ENCODE results near the gene NYNRIN.
"Not testable (repeated sequence)": the region's sequence is repeated elsewhere in the genome, so short reads cannot be mapped to it uniquely, and the experiment has no call there.

The NYNRIN gene

GRCh38 chr14:24378981-24379906 lies 19.6 kb upstream of the NYNRIN start:
- H3K27ac ChIP-seq (ENCODE audit: low read depth, low read length), result no peak overlapping the region
- H3K4me1 ChIP-seq (ENCODE audit: control insufficient read depth in 5 of 5, insufficient read depth in 5 of 5, low read length in 5 of 5), result no peaks in the 10 kb centered on the region
- peaks cover 0 to 6% (median 0%) of the 10 kb centered on the region in 5 donors for H3K27me3 ChIP-seq (ENCODE audit: control insufficient read depth in 5 of 5, insufficient read depth in 4 of 5, low read length in 5 of 5)
- no peak overlapping the region for H3K9ac ChIP-seq (ENCODE audit: low read length in 5 of 5)
- H3K36me3 ChIP-seq (ENCODE audit: control insufficient read depth in 5 of 5, insufficient read depth in 5 of 5, low read length in 5 of 5), result peaks cover 0 to 9% (median 6%) of the 10 kb centered on the region in 5 donors
- no peak overlapping the region for H3K4me3 ChIP-seq (ENCODE audit: low read depth in 1 of 5, low read length in 5 of 5)
- no peaks in the 10 kb centered on the region for H3K9me3 ChIP-seq (ENCODE audit: control insufficient read depth in 5 of 5, low read length in 5 of 5)

DNA sequence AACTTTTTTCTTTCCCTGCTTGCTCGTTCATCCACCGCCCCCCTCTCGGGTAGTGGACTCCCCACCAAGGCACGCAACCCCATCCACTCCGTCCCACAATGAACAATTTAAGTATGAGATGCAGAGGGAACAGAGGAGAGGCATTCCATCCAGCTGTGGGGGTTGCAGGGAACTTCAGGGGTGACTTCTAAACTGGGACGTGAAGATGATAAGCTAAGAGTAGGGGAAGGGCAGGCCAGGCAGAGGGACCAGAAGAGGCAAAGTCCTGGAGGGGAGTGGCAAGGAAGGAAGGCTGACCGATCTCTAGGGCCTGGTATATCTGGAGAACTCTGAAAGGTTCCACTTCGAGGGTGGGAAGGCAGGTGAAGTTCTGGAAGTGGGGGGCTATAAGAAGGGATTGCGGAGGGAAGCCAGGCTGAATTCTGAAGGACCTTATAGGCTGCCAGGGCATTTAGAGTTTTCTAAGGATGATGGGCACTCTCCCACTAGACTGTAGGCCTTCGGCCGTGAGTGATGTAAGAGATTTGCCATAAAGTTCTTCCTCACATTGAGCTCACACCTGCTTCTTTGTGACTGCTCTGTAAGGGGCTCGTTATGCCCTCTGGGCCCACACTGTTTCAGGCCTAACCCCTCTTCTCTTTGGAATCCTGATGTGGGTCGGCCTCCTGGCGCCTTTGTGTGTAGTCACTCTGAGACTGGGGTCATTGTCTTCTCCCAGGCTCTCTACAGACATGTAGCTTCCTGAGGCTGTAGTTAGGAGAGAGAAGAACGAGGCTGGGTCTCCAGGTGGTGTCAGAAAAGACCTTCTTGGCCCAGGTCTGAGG lies 18.7 kb upstream of the NYNRIN start:
- Histone ChIP-seq H3K9me3 (ENCODE audit: control insufficient read depth in 5 of 5, low read length in 5 of 5) (no peaks in the 10 kb centered on the region), H3K9ac (ENCODE audit: low read length in 5 of 5) (no peak overlapping the region), H3K4me3 (ENCODE audit: low read depth in 1 of 5, low read length in 5 of 5) (no peak overlapping the region), H3K27ac (ENCODE audit: low read depth, low read length) (no peak overlapping the region), H3K27me3 (ENCODE audit: control insufficient read depth in 5 of 5, insufficient read depth in 4 of 5, low read length in 5 of 5) (peaks cover 0 to 6% (median 0%) of the 10 kb centered on the region in 5 donors), H3K4me1 (ENCODE audit: control insufficient read depth in 5 of 5, insufficient read depth in 5 of 5, low read length in 5 of 5) (no peaks in the 10 kb centered on the region), H3K36me3 (ENCODE audit: control insufficient read depth in 5 of 5, insufficient read depth in 5 of 5, low read length in 5 of 5) (peaks cover 0 to 9% (median 6%) of the 10 kb centered on the region in 5 donors)

DNA sequence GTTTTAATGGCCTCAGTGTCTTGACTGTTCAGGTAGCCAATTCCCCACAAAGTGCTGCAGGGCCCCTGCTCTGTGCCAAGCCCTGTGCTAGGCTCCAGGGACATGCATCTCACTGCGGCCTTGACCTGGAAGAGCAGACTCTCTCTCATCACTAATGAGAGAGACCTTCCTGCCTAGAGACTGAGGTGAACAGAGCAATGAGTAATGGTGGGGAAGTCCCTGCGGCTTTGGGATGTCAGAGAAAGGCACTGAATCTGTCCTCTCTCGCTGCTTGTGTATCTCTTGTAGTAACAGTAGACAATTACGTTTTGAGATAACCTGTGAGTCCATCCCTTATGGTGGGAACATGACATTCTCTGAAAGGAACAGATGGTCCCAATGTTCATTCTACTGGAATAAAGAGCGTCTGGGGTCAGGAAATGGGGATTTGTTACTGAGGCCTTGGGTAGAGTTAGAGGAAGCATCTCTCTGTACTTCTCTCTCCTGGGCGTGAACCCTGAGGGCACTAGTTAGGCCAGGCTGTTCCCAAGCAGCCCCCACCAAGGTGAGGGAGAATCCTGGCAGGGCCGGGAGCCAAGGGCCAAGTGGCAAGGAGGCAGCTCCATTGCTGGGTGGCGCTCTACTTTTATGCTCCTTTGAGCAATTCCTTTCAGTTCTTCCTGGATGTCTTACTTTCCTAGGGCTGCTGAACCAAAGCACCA lies 17.3 kb upstream of the NYNRIN start:
- peaks cover 0 to 6% (median 0%) of the 10 kb centered on the region in 5 donors for H3K27me3 ChIP-seq (ENCODE audit: control insufficient read depth in 5 of 5, insufficient read depth in 4 of 5, low read length in 5 of 5)
- peaks cover 0 to 6% (median 0%) of the 10 kb centered on the region in 5 donors for H3K36me3 ChIP-seq (ENCODE audit: control insufficient read depth in 5 of 5, insufficient read depth in 5 of 5, low read length in 5 of 5)
- no peak overlapping the region for H3K4me3 ChIP-seq (ENCODE audit: low read depth in 1 of 5, low read length in 5 of 5)
- H3K9ac ChIP-seq (ENCODE audit: low read length in 5 of 5), result no peak overlapping the region
- no peaks in the 10 kb centered on the region for H3K4me1 ChIP-seq (ENCODE audit: control insufficient read depth in 5 of 5, insufficient read depth in 5 of 5, low read length in 5 of 5)
- H3K9me3 ChIP-seq (ENCODE audit: control insufficient read depth in 5 of 5, low read length in 5 of 5), result no peaks in the 10 kb centered on the region
- H3K27ac ChIP-seq (ENCODE audit: low read depth, low read length), result no peak overlapping the region

DNA sequence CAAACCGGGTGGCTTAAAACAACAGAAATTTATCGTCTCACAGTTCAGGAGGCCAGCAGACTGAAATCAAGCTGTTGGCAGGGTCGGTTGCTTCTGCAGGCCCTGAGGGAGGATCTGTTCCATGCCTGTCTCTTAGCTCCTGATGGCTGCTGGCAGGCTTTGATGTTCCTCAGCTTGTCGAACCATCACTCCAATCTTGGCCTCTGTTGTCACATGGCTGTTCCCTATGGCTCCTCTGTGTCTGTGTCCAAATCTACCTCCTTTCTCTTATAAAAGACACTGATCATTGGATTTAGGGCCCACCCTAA lies 16.8 kb upstream of the NYNRIN start:
- Histone ChIP-seq H3K36me3 (ENCODE audit: control insufficient read depth in 5 of 5, insufficient read depth in 5 of 5, low read length in 5 of 5) (peaks cover 0 to 6% (median 0%) of the 10 kb centered on the region in 5 donors), H3K9me3 (ENCODE audit: control insufficient read depth in 5 of 5, low read length in 5 of 5) (no peaks in the 10 kb centered on the region), H3K9ac (ENCODE audit: low read length in 5 of 5) (no peak overlapping the region), H3K27me3 (ENCODE audit: control insufficient read depth in 5 of 5, insufficient read depth in 4 of 5, low read length in 5 of 5) (peaks cover 0 to 6% (median 0%) of the 10 kb centered on the region in 5 donors), H3K4me3 (ENCODE audit: low read depth in 1 of 5, low read length in 5 of 5) (no peak overlapping the region), H3K4me1 (ENCODE audit: control insufficient read depth in 5 of 5, insufficient read depth in 5 of 5, low read length in 5 of 5) (no peaks in the 10 kb centered on the region), H3K27ac (ENCODE audit: low read depth, low read length) (no peak overlapping the region)

GRCh38 chr14:24384169-24384568 lies 14.6 kb upstream of the NYNRIN start:
- Histone ChIP-seq H3K27ac (ENCODE audit: low read depth, low read length) (no peak overlapping the region), H3K36me3 (ENCODE audit: control insufficient read depth in 5 of 5, insufficient read depth in 5 of 5, low read length in 5 of 5) (no peaks in the 10 kb centered on the region), H3K4me1 (ENCODE audit: control insufficient read depth in 5 of 5, insufficient read depth in 5 of 5, low read length in 5 of 5) (peaks cover 0 to 3% (median 0%) of the 10 kb centered on the region in 5 donors), H3K27me3 (ENCODE audit: control insufficient read depth in 5 of 5, insufficient read depth in 4 of 5, low read length in 5 of 5) (peaks cover 0 to 6% (median 0%) of the 10 kb centered on the region in 5 donors), H3K4me3 (ENCODE audit: low read depth in 1 of 5, low read length in 5 of 5) (no peak overlapping the region), H3K9ac (ENCODE audit: low read length in 5 of 5) (no peak overlapping the region), H3K9me3 (ENCODE audit: control insufficient read depth in 5 of 5, low read length in 5 of 5) (no peaks in the 10 kb centered on the region)

DNA sequence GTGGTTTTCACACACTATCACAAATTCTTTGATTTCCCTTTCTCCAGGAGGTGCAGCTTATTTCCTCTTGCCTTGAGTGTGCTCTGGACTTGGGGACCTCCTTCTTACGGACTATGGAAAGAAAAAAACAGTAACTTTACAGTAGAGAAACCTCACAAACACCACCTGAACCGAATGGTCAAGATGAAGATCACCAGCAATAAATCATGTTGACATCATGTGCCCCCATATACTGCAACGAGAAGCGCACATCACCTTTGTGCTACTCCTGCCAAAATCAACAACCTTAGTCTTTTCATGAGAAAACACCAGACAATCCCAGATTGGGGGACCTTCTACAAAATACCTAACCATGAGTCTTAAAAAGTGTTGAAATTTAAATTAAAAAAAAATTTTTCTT lies 13.3 kb upstream of the NYNRIN start:
- Histone ChIP-seq H3K27me3 (ENCODE audit: control insufficient read depth in 5 of 5, insufficient read depth in 4 of 5, low read length in 5 of 5) (peaks cover 0 to 8% (median 0%) of the 10 kb centered on the region in 5 donors), H3K9ac (ENCODE audit: low read length in 5 of 5) (no peak overlapping the region), H3K36me3 (ENCODE audit: control insufficient read depth in 5 of 5, insufficient read depth in 5 of 5, low read length in 5 of 5) (no peaks in the 10 kb centered on the region), H3K9me3 (ENCODE audit: control insufficient read depth in 5 of 5, low read length in 5 of 5) (no peaks in the 10 kb centered on the region), H3K4me3 (ENCODE audit: low read depth in 1 of 5, low read length in 5 of 5) (no peak overlapping the region), H3K4me1 (ENCODE audit: control insufficient read depth in 5 of 5, insufficient read depth in 5 of 5, low read length in 5 of 5) (peaks cover 0 to 8% (median 0%) of the 10 kb centered on the region in 5 donors), H3K27ac (ENCODE audit: low read depth, low read length) (no peak overlapping the region)

- no peak overlapping the region for H3K27ac ChIP-seq (ENCODE audit: low read depth, low read length)
- peaks cover 0 to 8% (median 0%) of the 10 kb centered on the region in 5 donors for H3K4me1 ChIP-seq (ENCODE audit: control insufficient read depth in 5 of 5, insufficient read depth in 5 of 5, low read length in 5 of 5)
- no peak overlapping the region for H3K9ac ChIP-seq (ENCODE audit: low read length in 5 of 5)
- peaks cover 0 to 9% (median 5%) of the 10 kb centered on the region in 5 donors for H3K27me3 ChIP-seq (ENCODE audit: control insufficient read depth in 5 of 5, insufficient read depth in 4 of 5, low read length in 5 of 5)
- H3K36me3 ChIP-seq (ENCODE audit: control insufficient read depth in 5 of 5, insufficient read depth in 5 of 5, low read length in 5 of 5), result no peaks in the 10 kb centered on the region
- H3K9me3 ChIP-seq (ENCODE audit: control insufficient read depth in 5 of 5, low read length in 5 of 5), result no peaks in the 10 kb centered on the region
- H3K4me3 ChIP-seq (ENCODE audit: low read depth in 1 of 5, low read length in 5 of 5), result no peak overlapping the region
Measured at GRCh38 chr14:24387009-24387345, 11.8 kb upstream of the NYNRIN start.

DNA sequence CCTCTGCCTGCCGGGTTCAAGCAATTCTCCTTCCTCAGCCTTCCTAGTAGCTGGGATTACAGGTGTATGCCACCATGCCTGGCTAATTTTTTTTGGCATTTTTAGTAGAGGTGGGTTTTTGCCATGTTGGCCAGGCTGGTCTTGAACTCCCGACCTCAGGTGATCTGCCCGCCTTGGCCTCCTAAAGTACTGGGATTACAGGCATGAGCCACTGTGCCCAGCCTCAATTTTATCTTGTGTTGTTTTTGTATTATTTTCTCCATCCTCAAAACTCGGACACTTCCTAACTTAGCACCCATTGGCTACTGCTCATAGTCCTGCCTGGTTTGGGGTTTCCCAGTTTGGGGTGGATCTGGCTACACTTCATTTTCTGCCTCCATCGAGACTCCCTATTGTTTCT lies 11.2 kb upstream of the NYNRIN start:
- H3K4me3 ChIP-seq (ENCODE audit: low read depth in 1 of 5, low read length in 5 of 5); H3K27me3 ChIP-seq (ENCODE audit: control insufficient read depth in 5 of 5, insufficient read depth in 4 of 5, low read length in 5 of 5); H3K4me1 ChIP-seq (ENCODE audit: control insufficient read depth in 5 of 5, insufficient read depth in 5 of 5, low read length in 5 of 5); H3K27ac ChIP-seq (ENCODE audit: low read depth, low read length); H3K9ac ChIP-seq (ENCODE audit: low read length in 5 of 5); H3K9me3 ChIP-seq (ENCODE audit: control insufficient read depth in 5 of 5, low read length in 5 of 5); H3K36me3 ChIP-seq (ENCODE audit: control insufficient read depth in 5 of 5, insufficient read depth in 5 of 5, low read length in 5 of 5): not testable (repeated sequence)

DNA sequence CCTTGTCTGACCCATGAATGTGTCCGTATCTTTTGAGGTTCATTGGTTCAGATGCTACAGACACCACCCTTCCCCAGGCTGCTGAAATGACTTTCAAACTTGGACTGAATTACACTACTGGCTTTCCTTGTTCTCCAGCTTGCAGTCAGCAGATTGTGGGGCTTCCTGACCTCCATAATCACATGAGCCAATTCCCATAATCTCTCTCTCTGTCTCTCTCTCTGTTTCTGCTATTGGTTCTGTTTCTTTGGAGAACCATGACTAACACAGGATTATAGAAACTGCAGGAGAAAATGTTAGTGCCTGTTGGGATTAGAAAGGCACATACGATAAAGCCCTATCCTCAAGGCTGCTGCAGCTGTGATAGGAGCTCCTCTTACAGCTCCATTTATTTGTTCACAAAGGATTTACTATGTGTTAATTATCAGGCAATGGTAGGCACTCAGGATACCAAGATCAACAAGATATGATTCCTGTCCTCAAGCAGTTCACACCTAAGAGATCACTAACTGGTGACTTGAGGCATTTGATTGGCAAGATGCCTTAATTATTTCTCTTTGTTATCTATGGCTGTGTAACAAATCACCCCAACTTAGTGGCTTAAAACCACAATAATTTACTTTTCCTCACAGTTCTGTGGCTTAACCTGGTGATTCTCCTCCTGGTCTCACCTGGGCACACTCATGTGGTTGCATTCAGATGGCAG lies 10.2 kb upstream of the NYNRIN start:
- peaks cover 0 to 8% (median 0%) of the 10 kb centered on the region in 5 donors for H3K4me1 ChIP-seq (ENCODE audit: control insufficient read depth in 5 of 5, insufficient read depth in 5 of 5, low read length in 5 of 5)
- no peak overlapping the region for H3K27ac ChIP-seq (ENCODE audit: low read depth, low read length)
- H3K36me3 ChIP-seq (ENCODE audit: control insufficient read depth in 5 of 5, insufficient read depth in 5 of 5, low read length in 5 of 5), result no peaks in the 10 kb centered on the region
- no peaks in the 10 kb centered on the region for H3K9me3 ChIP-seq (ENCODE audit: control insufficient read depth in 5 of 5, low read length in 5 of 5)
- no peak overlapping the region for H3K4me3 ChIP-seq (ENCODE audit: low read depth in 1 of 5, low read length in 5 of 5)
- peaks cover 0 to 9% (median 5%) of the 10 kb centered on the region in 5 donors for H3K27me3 ChIP-seq (ENCODE audit: control insufficient read depth in 5 of 5, insufficient read depth in 4 of 5, low read length in 5 of 5)
- no peak overlapping the region for H3K9ac ChIP-seq (ENCODE audit: low read length in 5 of 5)
